GM10847 (cell line): Measurements from ENCODE around the gene POGLUT3.

Experiments used
- POLR2A ChIP-seq: IDR thresholded peaks from 2 replicates; pipeline ENCODE4 v1.6.1; 2011; ENCODE audit not compliant: insufficient read length; ENCODE audit errors: extremely low read depth

The POGLUT3 gene

DNA sequence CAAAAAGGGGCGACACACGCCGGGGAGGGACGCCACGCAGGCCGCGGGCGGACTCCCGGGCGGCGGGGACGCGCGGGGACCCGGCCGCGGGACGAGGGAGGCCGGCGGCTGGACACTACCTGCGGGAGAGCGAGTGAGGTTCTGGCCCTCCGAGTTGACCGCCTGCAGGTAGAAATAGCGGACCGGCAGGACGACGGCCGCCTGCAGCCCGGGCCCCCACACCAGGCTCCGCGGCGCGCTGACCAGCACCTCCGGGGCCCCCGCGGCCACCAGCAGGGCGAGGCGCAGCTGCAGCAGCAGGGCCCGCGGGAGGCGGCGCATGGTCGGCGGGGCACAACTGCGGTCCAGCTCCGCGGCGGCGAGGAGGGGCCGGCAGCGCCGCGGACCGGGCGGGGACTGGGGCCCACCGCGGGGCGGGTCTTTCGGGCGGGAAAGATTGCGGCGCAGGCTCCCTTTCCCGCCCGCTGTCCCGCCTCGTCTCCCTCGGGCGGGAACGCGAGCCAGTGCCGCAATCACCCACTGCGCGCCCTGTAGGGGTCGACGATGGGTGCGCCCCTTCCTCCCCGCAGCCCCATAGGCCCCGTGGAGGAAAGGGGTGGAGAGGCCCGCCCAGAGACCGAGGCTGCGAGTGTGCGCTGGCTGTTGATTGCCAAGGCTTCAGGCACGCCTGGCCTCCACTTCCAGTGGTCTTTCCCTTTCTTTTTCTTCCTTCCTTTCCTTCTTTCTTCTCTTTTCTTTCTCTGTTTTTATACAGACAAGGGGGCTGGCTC is at the start of gene POGLUT3:
Gene POGLUT3, minus strand, starts transcription at position 339 of the 770 bp plus-strand sequence. Its CDS starts 18 bp downstream, at position 321.
- peak; percentile 44 for TF ChIP-seq POLR2A

- TF ChIP-seq POLR2A: no peak
Measured at GRCh38 chr11:108545909-108546501, 47.8 kb upstream of the POGLUT3 start.

- TF ChIP-seq POLR2A: no peak
Measured at GRCh38 chr11:108543316-108543964, 45.3 kb upstream of the POGLUT3 start.

DNA sequence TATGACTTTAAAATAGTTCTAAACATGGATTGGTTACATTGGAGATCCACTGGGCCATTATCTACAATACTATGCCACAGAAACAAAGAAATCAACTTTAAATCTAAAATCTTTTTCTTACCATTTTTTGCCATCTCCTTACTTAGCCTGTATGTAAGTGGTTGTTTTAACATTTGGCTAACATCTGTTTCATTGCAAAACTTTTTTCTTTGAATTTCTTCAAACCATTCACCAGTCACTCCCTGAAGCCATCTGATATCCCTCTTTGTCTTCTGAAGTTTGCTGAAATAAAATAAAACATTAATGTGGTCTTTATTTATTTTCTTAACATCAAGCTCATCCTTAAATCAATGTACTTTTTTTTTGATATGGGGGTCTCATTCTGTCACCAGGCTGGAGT is 43.3 kb upstream of the POGLUT3 start:
- no peak for TF ChIP-seq POLR2A

DNA sequence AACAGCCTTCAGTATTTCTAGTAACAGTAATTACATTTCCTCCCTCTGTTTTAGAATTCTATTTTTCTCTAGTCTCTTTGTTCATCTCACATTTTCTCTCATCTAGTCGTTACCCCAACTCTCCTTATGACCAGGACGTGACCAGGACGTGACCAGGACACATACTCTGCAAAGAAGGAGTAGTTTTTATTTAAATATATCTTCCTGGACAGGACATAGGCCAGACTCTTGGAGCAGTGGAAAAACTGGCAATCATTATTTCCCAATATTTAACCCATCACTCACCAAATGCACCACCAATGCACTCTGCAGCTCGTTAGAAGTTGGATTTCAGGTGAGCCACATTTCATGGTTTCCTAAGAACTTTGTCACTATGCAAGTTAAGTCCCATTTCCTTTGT is 40.3 kb upstream of the POGLUT3 start:
- no peak for TF ChIP-seq POLR2A

- TF ChIP-seq POLR2A: no peak
Measured at GRCh38 chr11:108538022-108538424, 39.8 kb upstream of the POGLUT3 start.

GRCh38 chr11:108536783-108537182 is 38.6 kb upstream of the POGLUT3 start:
- no peak for TF ChIP-seq POLR2A

GRCh38 chr11:108535384-108535955 is 37.3 kb upstream of the POGLUT3 start:
- TF ChIP-seq POLR2A: no peak

DNA sequence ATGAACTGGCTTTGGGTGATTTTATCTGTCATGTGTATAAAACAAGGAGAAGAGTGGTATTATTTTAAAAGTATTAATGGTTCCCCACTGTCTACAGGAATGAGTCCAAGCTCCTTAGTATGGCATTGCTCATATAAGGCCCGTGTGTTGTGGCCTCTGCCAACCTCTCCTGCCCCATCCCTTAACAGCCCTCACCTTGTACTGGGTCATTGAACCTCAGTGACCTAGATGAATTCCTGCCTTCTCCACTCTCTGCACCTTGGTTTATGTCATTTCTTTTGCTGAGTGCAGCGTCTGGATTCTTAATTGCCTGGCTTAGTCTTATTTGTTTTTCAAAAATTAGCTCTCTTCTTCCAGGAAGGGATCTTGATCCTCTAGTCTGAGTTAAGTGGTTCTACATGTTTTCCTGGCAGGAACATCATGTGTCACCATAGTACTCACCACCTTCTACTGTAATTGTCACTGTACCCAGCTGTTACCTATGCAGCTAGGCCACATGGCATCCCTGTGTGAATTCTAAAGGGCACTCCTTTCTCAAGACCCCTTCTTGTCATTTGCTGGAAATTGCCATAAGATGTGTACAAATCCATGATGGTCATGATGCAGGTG is 36.2 kb upstream of the POGLUT3 start:
- no peak for TF ChIP-seq POLR2A

GRCh38 chr11:108530426-108530825 is 32.2 kb upstream of the POGLUT3 start:
- no peak for TF ChIP-seq POLR2A

GRCh38 chr11:108527382-108527781 is 29.2 kb upstream of the POGLUT3 start:
- TF ChIP-seq POLR2A: no peak

DNA sequence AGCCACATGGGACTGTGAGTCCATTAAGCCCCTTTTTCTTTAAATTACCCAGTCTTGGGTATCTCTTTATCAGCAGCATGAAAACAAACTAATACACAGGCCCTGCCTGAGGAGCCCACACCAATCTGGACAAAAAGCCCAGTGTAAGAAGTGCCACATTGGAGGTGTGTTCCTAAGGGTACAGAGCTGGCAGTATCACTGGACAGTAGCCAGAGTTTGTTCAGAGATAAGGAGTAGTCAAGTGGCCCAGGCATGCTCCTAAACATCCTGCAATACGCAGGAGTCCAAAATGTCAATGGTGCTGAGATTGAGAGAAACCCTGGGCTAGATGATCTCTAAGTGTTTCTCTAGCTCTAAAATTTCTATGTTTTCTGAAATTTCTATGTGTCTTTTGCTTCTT is 27.0 kb upstream of the POGLUT3 start:
- TF ChIP-seq POLR2A: no peak

- TF ChIP-seq POLR2A: no peak
Measured at GRCh38 chr11:108524422-108524821, 26.2 kb upstream of the POGLUT3 start.

DNA sequence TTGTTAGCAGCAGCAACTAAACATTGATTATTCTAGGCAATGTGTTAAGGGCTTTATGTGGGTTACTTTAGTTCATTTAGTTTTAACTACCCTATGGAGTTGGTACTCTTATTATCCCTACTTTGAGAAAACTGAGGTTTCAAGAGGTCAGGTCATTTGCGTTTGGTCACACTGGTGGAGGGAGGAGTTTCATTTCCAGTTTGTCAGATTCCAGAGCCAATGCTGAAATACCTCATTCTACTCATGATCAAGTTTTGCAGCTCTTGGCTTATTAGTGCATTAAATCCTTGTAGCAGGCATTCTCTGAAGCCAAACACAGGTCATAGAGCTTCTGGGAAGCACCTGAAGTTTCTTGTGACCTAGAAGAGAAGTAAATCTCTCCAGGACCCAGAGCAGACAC is 24.1 kb upstream of the POGLUT3 start:
- no peak for TF ChIP-seq POLR2A

- TF ChIP-seq POLR2A: no peak
Measured at GRCh38 chr11:108518581-108518980, 20.4 kb upstream of the POGLUT3 start.
